HG02885 (cell line): ENCODE data around the gene FAM131B.
"Not testable (repeated sequence)": the region's sequence is repeated elsewhere in the genome, so short reads cannot be mapped to it uniquely, and the experiment has no call there.

Experiments
- ATAC-seq: cut with Tn5 transposase; IDR thresholded peaks from one replicate; pipeline ENCODE4 v1.9.1; 2021; ENCODE audit warnings: mild to moderate bottlenecking; ENCODE audit not compliant: unreplicated experiment, poor library complexity

FAM131B gene

DNA sequence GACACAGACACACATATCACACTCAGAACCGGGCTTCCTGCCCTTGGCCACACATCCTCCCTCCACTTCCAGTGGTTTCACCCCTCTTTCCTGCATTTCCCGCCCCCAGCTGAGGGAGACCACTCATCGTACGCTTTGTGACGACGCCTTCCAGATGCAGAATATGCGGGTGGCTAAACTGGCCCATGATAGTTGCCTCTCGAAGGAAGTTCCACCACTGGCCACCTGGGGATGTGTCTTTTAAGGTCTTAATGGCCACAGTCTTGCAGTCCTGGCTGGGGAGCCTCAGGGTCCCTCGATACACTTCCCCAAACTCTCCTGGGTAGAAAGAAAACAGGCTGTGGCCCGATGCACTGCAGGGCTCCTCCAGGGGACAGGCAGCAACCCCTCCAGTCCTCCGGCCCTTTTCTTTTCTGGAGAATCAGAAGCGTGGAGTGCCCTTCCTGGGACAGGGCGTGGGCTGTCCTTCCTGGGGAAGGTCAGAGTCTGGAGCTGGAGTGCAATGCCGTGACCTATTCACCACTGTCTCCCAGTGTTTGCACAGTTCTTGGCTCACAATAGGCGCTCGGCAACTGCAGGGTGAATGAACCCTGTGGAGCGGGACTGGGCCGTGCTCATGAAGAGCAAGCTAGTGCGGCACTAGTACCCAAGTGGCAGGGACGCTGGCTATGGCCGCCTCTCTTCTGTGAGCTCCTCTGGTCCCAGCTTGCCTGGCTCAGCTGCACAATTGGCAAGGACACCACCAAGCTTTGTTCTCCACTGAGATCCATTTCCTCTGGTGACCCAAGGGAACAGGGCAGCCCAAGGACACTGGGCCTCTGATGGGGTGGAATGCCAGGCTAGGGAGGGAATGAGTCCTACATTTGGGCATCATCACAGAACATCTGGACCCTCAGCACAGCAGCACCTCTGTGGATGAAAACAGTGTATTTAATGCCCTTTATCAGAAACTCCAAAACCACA, 33.0 kb upstream of the FAM131B start:
- ATAC-seq, result peak; percentile 47

DNA sequence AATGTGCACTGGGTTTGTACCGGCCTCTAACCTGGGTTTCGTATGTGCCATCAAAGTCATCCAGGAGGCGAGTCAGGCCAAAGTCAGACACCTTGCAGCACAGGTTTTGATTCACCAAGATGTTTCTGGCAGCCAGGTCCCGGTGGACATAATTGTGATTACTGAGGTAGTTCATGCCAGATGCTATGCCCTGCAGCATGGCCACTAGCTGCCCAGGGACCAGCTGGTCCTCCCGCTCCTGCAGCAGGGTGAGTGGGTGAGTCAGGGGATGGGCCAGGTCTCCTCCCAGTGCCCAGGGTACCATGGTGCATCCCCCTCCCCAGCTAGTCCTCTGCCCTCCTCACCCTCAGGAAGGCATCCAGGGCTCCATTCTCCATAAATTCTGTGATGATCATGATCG, 32.3 kb upstream of the FAM131B start:
- no peak for ATAC-seq

DNA sequence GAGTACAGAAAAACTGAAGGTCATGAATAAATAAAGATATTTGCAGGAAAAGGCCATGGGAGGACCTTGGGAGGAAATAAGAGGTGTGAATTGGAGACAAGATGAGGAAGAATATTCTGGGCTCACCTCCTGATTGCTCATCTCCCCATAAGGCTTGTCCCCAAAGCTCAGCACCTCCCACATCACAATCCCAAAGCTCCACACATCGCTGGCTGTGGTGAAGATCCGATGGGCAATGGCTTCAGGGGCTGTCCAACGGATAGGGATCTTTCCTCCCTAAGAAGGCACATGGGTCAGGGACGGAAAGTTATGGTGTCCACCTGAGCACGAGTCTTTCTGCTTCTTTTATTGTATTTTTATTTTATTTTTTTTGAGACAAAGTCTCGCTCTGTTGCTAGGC, 31.6 kb upstream of the FAM131B start:
- no peak for ATAC-seq

DNA sequence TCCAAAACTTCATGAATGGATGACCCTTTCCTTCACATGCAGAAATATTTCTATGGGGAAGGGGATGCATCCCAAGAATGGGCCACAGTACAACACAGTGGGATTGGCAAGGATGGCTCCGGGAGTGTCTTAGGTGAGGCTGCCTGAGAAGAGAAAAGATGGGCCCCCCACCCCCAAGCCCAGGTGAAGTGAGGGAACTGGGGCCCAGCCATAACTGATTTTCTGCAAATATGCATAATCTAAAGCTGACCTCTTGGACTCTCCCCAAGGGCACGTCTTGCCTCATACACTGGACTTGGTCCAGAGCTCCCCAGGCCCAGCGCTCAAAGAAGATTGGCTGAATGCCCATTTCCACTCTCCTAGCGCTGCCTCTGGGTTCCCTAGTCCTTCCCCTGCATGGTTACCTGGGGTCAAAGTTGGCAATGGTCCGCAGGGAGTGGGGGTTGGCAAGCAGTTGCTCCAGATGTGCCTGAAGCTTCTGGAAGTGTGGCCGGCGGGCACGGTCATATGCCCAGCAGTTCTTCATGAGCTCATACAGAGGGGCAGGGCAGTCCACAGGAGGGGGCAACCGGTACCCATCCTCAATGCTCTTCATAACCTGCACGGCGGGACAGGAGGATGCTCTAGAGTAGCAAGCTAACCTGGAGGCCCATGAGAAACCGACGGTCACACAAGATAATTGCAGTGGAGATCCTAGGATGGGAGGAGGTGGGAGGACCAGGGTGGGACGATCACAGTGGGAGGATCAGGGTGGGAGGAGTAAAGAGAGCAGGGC, 30.9 kb upstream of the FAM131B start:
- no peak for ATAC-seq

DNA sequence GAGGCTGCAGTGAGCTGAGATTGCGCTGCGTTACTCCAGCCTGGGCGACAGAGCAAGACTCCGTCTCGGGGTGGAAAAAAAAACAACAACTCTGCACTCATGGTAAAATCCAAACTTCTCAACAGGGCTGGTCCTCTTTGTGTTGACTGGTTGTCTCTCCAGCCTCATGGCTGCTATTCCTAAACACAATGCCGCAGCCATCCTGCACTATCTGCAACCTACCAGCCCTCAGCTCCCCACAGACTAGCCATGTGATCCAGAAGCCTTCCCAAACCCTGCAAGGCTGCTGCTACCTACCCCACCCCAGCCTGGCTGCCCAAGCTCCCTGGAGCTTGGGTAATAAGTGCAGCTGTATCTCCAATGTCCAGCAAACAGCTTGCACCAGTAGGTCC, 30.4 kb upstream of the FAM131B start:
- no peak for ATAC-seq

DNA sequence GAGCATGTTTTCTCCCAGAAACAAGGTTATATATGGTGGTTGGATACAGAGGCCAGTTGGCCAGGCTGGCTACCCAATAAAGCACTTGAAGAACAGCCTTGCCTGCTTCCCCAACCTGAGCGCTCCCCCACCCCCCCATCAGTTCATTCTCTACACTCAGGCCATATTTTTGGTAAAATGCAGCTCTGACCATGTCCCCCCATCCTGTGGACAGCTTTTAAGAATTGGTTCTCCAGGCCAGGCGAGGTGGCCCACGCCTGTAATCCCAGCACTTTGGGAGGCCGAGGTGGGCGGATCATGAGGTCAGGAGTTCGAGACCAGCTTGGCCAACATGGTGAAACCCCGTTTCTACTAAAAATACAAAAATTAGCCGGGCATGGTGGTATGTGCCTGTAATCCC, 29.9 kb upstream of the FAM131B start:
- ATAC-seq, result not testable (repeated sequence)

DNA sequence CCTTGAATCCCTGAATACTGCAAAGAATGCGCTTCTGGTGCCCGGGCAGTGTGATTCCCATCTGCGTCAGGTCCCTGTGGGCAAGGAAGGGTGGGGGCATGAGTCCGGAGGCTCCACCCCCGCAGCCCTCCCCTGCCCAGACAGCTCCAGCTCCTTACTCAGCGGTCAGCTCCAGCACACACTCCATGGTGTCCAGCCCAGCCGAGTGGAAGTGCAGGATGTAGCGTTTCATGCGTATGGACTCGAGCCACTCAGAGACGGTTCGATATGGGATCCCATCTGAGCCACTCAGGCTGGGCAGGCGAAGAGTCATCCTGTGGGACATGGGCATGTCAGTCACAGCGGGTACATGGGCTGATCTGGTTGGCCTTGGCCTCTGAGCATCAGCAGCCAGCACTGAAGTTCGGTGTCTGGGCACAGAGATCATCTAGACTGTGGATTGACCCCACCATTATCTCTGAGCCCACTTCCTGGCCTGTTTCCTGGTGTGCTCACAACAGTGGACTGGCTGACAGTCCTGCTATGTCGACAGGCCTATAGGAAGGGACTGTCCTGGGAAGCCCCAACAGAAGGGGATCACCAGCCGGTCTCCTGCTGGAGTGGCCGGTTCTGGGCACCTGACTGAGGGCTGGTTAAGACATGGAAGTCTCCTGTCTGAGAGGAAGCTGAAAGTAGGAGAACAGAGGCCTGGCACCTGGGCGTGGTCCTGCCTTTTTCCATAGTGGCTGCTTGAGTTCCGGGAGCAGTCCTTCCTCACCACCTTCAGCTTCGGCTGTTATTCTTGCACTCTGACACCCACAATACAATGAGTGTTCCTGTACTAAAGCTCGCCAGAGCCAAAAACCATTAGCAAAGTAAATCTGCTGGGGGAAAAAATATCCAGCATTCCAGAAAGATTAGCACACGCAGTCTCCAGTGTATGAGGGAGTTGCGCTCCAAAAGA, 29.2 kb upstream of the FAM131B start:
- ATAC-seq, result no peak

DNA sequence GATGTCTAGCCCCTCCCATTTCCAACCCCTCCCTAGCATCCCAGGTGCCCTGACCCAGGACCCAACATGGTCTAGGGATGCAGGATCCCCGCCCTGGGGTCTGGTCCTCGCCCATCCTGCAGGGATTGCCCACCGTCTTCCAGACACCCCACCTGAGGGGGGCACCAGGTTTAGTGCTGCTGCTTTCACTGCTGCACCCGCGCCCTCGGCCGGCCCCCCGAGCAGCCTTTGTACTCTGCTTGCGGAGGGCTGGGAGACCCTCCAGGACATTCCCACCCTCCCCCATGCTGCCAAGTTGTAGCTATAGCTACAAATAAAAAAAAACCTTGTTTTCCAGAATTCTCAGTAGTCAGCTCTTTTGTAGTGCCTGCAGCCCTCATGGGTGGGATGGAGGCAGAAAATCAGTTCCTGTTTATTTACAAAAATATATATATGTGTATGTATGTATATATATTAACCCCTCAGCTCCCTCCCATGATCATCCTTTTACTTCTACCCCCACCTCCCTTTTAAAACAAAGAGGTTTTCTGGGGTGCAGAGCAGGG, 28.3 kb upstream of the FAM131B start:
- ATAC-seq, result no peak

DNA sequence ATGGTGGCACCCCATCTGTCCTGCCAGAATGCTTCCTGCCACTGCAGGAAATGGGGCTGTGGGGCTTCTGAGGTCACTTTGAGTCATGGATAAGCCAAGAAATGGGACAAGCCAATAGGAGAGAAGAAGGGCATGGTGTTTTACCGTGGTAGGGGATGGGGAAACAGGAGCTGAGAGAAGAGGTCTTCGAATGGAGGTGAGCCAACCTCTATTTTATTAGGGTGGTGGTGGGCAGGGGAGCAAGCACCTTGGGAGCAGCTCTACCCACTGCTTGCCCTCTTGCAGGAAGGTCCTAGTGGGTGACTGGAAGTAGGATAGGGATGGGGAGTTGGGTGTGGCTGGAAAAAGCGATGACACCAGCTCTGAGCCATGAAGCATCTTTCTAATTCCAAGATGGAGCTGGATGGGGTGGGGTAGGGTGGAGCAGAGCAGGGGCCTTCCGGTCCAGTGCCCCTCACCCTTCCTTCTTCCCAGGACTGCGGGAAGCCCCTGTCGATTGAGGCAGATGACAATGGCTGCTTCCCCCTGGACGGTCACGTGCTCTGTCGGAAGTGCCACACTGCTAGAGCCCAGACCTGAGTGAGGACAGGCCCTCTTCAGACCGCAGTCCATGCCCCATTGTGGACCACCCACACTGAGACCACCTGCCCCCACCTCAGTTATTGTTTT, 27.7 kb upstream of the FAM131B start:
- ATAC-seq, result no peak

DNA sequence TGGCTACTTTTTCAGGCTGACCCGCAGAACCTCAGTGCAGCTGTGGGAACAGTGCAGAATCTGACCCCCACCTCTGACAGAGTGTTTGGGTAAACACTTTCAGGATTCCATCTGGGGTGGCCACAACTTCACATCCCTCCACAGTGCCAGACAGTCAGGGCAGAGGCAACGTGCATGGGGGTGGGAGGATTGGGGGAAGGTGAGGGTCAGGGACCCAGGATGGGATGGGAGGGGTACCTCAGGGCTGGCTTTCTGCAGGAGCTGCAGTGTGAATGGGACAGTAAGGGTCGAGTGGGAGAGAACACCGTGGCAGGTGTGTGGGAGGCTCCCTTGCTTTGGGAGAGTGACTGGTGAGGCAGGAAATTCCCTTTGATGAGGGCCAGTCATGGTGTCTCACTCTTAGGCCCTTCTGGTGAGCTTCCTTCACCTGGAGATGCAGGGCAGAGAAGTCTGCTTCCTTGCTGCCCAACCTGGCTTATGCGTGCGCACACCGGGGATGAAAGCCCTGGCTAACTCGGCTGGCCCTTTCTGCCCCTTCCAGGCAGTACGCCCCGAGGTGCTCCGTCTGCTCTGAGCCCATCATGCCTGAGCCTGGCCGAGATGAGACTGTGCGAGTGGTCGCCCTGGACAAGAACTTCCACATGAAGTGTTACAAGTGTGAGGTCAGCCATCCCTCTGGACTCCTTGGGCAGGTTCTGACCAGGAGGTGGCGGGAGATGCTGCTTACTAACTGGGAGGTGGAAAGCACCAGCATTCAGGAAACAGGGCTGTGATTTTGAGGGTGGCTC, 27.0 kb upstream of the FAM131B start:
- no peak for ATAC-seq

DNA sequence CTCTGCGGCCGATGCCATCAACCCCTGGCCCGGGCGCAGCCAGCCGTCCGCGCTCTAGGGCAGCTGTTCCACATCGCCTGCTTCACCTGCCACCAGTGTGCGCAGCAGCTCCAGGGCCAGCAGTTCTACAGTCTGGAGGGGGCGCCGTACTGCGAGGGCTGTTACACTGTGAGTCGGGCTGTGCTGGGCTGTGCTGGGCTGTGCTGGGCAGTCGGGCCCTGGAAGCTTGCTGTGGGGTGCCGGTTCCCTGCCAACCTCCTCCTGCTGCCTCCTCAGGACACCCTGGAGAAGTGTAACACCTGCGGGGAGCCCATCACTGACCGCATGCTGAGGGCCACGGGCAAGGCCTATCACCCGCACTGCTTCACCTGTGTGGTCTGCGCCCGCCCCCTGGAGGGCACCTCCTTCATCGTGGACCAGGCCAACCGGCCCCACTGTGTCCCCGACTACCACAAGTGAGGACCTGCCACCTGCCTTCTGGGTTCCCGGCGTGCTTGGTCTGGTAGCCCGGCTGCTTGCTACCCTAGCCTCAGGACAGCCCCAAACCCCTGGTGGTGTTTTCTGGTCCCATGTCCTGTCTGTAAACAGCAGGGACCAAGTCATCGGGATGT, 26.1 kb upstream of the FAM131B start:
- ATAC-seq, result no peak

DNA sequence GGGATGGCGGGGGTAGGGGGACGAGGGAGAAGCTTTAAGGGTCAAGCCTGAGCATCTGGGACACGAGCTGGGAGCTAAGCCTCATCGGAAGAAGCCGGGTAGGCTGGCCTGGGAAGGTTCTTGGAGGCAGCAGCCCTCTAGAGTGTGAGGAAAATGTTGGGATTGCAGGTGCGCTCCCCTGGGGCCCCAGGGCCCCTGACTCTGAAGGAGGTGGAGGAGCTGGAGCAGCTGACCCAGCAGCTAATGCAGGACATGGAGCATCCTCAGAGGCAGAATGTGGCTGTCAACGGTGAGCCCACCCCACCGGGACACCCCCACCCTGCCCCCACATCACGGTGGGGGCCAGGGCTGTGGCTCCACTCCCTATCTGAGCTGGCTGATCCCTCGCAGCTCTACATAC, 25.5 kb upstream of the FAM131B start:
- ATAC-seq, result no peak

DNA sequence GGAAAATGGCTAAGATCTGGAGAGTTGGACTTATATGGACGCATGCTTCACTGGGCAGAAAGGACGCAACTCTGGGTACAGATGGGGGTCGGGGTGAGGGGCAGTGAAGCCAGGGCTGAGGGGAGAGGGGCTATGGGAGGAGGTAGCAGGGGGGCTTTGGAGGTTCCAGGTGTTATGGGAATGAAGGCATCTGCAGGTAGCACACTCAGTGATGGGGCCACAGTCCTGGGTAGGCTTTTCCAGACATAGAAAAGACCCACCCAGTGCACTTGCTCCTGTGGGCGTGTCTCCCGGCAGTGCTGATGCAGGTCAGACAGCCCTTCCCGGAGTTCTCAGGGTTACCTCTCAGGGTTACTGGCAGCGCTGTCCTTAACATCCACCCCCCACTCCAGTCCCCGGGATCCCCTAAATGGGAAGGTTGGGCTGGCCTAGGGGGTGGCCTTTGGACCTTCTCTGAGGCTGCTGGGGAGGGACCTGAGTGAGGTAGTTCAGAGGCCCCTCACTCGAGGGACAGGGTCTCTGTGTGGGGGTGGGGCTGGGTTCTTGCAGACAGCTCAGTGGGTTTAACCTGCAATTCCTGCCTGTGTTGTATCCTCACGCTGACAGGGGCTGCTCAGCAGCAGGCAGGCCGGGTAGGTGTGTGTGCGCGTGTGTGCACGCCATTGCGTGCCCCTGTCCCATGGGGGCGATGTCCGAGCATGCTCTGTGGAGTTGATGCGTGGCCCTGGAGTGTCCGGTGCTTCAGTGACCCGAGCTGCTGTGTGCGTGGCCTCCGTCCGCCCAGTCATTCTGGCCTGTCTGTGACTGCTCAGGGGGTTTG, 24.9 kb upstream of the FAM131B start:
- ATAC-seq, result no peak

DNA sequence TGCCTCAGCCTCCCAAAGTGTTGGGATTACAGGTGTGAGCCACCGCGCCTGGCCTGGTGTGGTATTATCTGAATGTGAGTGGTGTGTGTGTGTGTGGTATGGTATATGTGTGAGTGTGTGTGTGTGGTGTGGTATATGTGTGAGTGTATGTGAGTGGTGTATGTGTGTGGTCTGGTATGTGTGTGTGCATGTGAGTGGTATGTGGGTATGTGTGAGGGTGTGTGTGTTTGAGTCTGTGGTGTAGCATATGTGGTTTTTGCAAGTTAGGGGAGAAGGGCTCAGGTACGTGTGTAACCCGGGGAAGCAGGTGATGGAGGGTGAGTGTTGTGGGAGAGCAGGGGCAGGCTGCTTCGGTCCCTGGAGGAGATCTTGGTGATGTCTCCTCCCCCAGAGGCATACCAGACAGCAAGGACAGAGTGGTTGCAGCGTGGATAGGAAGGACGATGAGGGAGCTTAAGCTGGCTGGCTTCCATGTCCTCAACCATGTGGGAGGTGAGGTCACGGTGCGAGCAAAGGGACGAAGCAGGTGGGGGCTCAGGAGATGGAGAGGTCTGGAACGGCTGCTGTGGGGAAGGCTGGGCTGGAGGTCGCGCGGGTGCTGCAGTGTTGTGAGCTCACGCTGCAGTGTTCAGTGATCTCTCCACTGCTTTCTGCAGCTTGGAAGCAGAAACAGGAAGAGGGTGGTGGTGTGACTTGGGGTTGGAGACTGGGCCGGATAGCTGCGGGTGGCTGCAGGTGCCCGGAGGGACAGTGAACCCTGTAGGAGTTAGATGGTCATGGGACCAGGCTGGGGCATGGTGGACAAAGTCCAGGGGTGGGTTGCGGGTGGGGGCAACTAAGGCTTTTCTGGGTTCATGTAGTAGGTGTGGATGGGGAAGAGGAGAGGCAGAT, 23.6 kb upstream of the FAM131B start:
- peak; percentile 30 for ATAC-seq

DNA sequence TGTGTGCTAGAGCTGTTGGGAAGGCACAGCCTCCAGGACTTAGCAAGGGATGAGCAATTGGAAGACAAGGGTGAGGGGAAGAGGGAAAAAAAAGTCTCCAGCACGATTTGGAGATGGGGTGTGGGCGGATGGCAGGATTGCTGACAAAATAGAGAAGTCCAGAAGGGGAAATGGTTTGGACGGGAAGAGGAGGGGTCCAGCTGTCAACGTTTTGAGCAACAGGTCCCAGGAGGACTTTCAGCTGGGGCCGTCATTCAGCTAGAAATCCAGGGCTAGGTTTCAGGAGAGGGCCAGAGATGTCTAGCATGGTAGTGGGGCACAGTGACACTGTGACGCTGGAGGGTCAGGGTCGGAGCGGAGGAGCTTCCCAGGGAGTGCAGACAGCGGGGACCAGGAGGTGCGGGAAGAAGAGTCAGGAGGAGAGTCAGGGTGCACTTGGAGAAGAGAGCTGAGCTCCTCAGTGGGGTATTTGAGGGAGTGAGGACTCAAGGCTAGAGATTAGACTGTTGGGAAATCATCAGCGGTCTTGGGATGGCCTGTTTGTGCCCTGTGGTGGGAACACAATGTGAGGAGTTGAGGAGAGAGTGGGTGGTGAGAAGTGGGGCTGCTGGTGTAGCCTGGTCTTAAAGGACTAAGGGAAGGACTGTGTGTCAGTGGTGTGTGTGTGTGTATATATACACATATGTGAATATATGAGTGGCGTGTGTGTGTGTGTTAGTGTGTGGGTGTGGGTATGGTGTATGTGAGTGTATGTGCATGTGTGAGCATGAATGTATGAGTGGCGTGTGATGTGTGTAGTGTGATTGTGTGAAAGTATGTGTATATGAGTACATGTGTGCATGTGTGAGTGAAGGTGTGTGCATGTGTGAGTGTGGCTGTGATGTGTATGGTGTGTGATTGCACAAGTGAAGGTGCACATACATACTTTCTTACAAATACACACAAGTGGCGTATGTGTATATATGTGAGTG, 22.4 kb upstream of the FAM131B start:
- no peak for ATAC-seq
